NCI-H345 treated with DMSO at 0.1 percent for 48 hours (cell line): ENCODE results near the gene P4HB.
"Not testable (repeated sequence)": the region's sequence is repeated elsewhere in the genome, so short reads cannot be mapped to it uniquely, and the experiment has no call there.

ENCODE experiments used
- DNase-seq: peaks from one replicate; lab custom pipeline; 2025; ENCODE audit not compliant: unreplicated experiment; lab: John Stamatoyannopoulos, UW

P4HB gene

GRCh38 chr17:81846743-81847689 is 13.3 kb downstream of the P4HB start:
- DNase-seq, result no peak

- DNase-seq, result no peak
Observed at GRCh38 chr17:81845881-81846742, 14.2 kb downstream of the P4HB start.

DNA sequence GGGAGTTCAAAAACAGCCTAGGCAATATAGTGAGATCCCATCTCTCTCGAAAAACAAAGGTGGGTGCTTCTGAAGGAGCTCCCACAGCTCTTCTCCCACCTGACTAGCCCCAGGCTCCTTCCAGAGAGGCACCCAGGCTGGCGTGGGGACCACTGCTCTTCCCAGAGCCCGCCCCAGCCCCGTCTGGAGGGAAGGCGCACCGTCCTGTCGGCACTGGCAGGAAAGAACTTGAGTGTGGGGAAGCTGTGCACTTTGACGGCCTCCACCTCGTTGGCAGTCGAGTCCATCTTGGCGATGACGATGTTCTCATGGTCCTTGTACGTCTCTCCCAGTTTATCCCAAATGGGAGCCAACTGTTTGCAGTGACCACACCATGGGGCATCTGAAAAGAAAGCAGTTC is 15.0 kb downstream of the P4HB start:
- no peak for DNase-seq

- no peak for DNase-seq
Observed at GRCh38 chr17:81844887-81845286, 15.4 kb downstream of the P4HB start.

DNA sequence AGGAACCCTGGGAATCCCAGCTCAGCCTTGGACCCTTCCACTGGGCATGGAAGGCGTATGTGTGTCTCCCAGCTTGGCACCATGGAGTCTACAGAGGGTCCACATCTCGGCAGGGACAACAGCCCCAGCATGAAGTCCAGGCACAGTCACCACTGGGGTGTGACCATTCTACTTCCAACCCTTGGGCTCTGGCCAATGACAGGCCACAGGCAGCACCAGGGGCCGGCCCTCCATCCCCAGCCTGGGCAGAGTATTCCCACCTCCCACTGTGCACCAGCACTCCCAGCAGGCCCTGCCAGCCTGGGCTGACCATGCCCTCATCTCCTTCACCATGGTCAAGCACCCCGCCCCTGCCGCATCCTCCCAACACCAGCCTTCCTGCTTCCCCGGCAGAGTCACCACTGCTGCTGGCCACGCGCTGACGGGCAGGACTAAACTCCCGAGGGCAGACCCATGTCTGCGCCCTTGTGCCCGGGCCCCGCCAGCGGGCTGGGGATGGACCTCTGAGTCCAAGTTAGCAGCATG is 15.9 kb downstream of the P4HB start:
- DNase-seq, result no peak

- DNase-seq, result no peak
Observed at GRCh38 chr17:81843713-81844326, 16.5 kb downstream of the P4HB start.

- DNase-seq, result no peak
Observed at GRCh38 chr17:81842725-81843504, 17.4 kb downstream of the P4HB start.

DNA sequence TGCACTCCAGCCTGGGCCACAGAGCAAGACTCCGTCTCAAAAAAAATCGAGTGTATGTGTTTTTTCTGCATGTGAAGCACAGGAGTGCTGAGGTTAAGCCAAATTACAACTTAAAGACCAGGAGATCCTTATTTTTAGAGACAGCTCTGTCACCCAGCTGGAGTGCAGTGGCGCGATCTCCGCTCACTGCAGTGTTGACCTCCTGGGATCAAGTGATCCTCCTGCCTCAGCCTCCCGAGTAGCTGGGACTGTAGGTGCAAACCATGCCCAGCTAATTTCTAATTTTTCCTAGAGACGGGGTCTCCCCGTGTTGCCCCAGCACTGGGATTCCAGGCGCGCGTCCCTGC is 18.0 kb downstream of the P4HB start:
- DNase-seq, result no peak

- no peak for DNase-seq
Observed at GRCh38 chr17:81841866-81842265, 18.5 kb downstream of the P4HB start.

DNA sequence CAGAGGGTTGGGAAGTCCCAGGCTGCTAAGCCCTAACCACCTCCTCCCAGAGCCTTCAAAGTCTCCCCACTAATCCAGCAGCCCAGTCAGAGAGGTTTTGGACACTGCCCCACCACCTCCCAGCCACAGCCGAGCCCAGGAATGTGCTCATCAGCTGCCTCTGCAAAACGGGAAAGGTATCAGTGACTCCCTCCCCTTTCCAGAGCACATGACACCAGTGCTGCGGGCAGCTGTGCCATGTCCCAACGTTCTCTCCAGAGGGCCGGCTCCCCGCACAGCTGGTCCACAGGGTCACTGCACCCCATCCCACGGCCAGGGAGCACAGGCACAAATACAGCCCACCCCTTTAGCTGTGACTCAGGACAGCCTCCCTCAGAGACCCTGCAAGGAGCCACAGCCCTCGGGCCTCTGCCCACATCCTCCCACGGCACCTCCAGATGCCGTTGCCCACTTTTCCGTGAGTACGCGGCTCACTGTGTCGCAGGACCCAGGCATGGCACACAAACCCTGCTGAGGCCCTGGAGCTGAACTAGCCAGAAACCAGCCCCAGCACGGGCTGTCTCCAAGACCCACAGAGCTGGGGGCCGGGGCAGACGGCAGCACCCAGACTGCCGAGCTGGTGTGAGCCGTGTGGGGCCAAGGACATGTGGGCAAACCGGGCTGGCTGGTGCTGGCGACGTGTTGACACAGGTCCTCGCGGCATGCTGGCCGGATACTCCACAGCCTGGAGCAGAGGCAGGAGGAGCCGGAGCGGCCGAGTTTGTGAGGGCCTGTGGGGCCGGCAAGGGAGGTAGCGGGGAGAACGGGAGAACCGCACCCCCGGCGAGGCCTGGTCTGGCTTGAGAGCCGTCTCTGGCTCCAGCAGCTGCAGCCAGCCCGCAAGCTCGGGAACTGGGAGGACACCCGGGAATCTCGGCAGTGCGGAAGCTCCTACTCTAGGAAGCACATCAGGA is 19.2 kb downstream of the P4HB start:
- DNase-seq, result no peak

DNA sequence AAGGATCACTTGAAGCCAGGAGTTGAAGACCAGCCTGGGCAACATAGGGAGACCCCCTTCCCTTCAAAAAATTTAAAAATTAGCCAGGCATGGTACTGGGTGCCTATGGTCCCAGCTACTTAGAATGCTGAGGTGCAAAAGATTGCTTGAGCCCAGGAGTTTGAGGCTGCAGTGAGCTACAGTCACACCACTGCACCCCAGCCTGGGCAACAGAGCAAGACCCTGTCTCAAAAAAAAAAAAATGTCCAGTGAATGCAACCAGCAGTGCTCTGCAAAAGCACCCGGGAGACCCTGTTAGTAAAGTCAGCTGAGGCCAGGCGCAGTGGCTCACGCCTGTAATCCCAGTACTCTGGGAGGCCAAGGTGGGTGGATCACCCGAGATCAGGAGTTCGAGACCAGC is 20.3 kb downstream of the P4HB start:
- DNase-seq, result not testable (repeated sequence)

- DNase-seq, result no peak
Observed at GRCh38 chr17:81839301-81839700, 21.0 kb downstream of the P4HB start.

GRCh38 chr17:81838753-81839255 is 21.5 kb downstream of the P4HB start:
- DNase-seq, result no peak

DNA sequence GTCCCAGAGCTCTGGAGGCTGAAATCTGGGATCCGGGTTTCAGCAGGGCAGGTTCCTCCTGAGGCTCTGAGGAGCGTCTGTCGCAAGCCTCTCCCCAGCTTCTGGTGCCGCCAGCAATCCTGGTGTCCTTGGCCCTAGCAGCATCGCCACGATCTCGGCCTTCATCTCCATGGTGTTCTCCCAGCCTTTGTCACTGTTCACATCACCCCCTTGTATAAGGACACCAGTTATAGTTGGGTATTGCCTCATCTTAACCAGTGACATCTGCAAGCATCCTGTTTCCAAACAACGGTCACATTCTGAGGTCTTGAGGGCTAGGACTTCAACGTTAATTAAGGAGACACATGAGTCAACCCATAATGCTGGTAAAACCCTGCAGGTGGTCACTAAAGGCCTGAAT is 22.7 kb downstream of the P4HB start:
- no peak for DNase-seq

DNA sequence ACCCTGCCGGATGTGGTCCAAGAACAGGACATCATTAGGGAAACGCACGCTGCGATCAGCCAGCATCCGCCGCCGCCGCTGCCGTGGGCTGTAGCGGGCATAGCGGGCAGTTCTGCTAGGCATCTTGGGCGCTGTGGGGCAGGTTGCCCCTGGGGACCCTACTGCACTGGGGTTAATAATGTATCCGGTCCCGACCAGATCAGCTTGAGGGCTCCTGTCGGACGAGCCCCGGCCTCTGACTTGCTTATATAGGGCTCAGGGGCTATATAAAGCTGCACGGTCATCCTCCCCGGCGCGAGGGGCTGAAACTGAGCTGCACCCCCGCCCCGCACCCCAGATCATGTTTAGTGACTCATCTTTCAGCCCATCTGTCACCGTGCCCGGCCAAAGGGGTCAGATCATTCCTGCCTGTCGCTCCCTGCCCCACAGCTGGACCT is 25.5 kb downstream of the P4HB start, which contains the start of gene PPP1R27:
PPP1R27 (minus strand) TSS at position 220 of the 437 bp plus-strand sequence; CDS start at position 123, 97 bp downstream.
- no peak for DNase-seq

GRCh38 chr17:81833921-81834830 is 26.2 kb downstream of the P4HB start:
- no peak for DNase-seq

GRCh38 chr17:81833160-81833920 is 27.0 kb downstream of the P4HB start, which contains the start of gene MCRIP1:
TSS of gene MCRIP1 (minus strand) at chr17:81833291. CDS start at chr17:81824506, 8,785 bp downstream.
- peak; percentile 92 for DNase-seq
